CD4-positive, CD25-positive, alpha-beta regulatory T cell (primary cell): ENCODE measurements around the gene SPPL3. TPM values are rescaled to one million over a fixed set of nuclear protein-coding genes. Genes with fewer than 3 reads are reported as not detected.
"Not testable (repeated sequence)": the region's sequence is repeated elsewhere in the genome, so short reads cannot be mapped to it uniquely, and the experiment has no call there.

ENCODE experiments used
- ATAC-seq, 2 donors: fragments of 150-1000 bp; cut with Tn5 transposase; one replicate each; pipeline ENCODE4 v1.10.0; 2021; ENCODE audit warnings: low read depth in 2 of 2, moderate number of reproducible peaks in 2 of 2, moderate library complexity in 1 of 2
- DNase-seq, 3 donors: peaks; one replicate each; pipeline versions ENCODE4 v3.0.0 to v3.0.0-alpha.2; 2012 to 2022; ENCODE audit warnings: mixed read lengths in 1 of 3
- H3K27ac ChIP-seq: one replicate; pipeline ENCODE4 v1.7.0; 2013; ENCODE audit warnings: mild to moderate bottlenecking, low read length; ENCODE audit not compliant: insufficient read depth, poor library complexity, severe bottlenecking
- H3K27me3 ChIP-seq: one replicate; pipeline ENCODE4 v1.7.0; 2013; ENCODE audit warnings: low read length; ENCODE audit not compliant: control insufficient read depth, insufficient read depth
- H3K36me3 ChIP-seq: one replicate; pipeline ENCODE4 v1.7.0; 2013; ENCODE audit warnings: mild to moderate bottlenecking, low read length, moderate library complexity; ENCODE audit not compliant: control insufficient read depth, insufficient read depth
- H3K4me1 ChIP-seq: 2 replicates; pipeline ENCODE4 v1.7.0; 2013; ENCODE audit warnings: mild to moderate bottlenecking, low read length; ENCODE audit not compliant: insufficient read depth, control insufficient read depth, poor library complexity, severe bottlenecking
- H3K4me3 ChIP-seq: one replicate; pipeline ENCODE4 v1.7.0; 2013; ENCODE audit warnings: low read depth, mild to moderate bottlenecking, low read length, moderate library complexity
- H3K9me3 ChIP-seq, 2 experiments: 1 replicate in 1 of 2; 2 replicates in 1 of 2; pipeline ENCODE4 v1.7.0; 2013; ENCODE audit warnings: low read length in 2 of 2, mild to moderate bottlenecking in 1 of 2, moderate library complexity in 1 of 2; ENCODE audit not compliant: control insufficient read depth in 2 of 2
- H3K27ac Mint-ChIP-seq, 3 donors: one replicate each; pipeline ENCODE4 v1.8.0; 2020 to 2022; ENCODE audit warnings: mild to moderate bottlenecking in 3 of 3, mixed read lengths in 3 of 3, moderate library complexity in 2 of 3
- H3K27me3 Mint-ChIP-seq: one replicate; pipeline ENCODE4 v1.8.0; 2022; ENCODE audit warnings: mild to moderate bottlenecking, mixed read lengths
- H3K36me3 Mint-ChIP-seq: one replicate; pipeline ENCODE4 v1.8.0; 2020; ENCODE audit warnings: mixed read lengths
- H3K4me1 Mint-ChIP-seq, 4 donors: one replicate each; pipeline ENCODE4 v1.8.0; 2020 to 2022; ENCODE audit warnings: mixed read lengths in 4 of 4, mild to moderate bottlenecking in 1 of 4
- H3K4me3 Mint-ChIP-seq, 4 donors: one replicate each; pipeline ENCODE4 v1.8.0; 2020 to 2022; ENCODE audit warnings: mild to moderate bottlenecking in 4 of 4, mixed read lengths in 4 of 4, moderate library complexity in 3 of 4
- H3K9me3 Mint-ChIP-seq, 7 donors: one replicate each; pipeline ENCODE4 v1.8.0; 2020 to 2022; ENCODE audit warnings: mixed read lengths in 7 of 7, mild to moderate bottlenecking in 3 of 7, moderate library complexity in 2 of 7
- polyA plus RNA-seq, 4 donors: library from polyadenylated mRNA; unstranded; fragments of 300-500 nt; fragmentation: Illumina TruSeq; gene quantifications; one replicate each; pipeline ENCODE4 v1.2.3, GENCODE V29; 2021
- total RNA-seq: library from RNA; stranded (reverse); gene quantifications from one replicate; pipeline ENCODE4 v1.2.3, GENCODE V29; 2022

Gene SPPL3
- total and polyA plus RNA-seq, 5 donors from 2014 or later, result 15.5 to 46.7 (median 24.0) TPM

DNA sequence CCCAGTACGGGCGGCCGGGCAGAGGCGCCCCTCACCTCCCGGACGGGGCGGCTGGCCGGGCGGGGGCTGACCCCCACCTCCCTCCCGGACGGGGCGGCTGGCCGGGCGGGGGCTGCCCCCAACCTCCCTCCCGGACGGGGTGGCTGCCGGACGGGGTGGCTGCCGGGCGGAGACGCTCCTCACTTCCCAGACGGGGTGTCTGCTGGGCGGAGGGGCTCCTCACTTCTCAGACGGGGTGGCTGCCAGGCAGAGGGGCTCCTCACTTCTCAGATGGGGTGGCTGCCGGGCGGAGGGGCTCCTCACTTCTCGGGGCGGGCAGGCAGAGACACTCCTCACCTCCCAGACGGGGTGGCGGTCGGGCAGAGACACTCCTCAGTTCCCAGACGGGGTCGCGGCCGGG is 172.0 kb downstream of the SPPL3 start:
- not testable (repeated sequence) for H3K4me1 ChIP-seq, H3K9me3 ChIP-seq, H3K27me3 ChIP-seq, H3K4me3 Mint-ChIP-seq, H3K9me3 Mint-ChIP-seq, H3K27me3 Mint-ChIP-seq, DNase-seq, ATAC-seq, H3K27ac ChIP-seq, H3K4me1 Mint-ChIP-seq, H3K4me3 ChIP-seq, H3K27ac Mint-ChIP-seq
- H3K36me3 Mint-ChIP-seq, result peaks cover 31% of the 10 kb centered on the region
- peaks cover 11% of the 10 kb centered on the region for H3K36me3 ChIP-seq

DNA sequence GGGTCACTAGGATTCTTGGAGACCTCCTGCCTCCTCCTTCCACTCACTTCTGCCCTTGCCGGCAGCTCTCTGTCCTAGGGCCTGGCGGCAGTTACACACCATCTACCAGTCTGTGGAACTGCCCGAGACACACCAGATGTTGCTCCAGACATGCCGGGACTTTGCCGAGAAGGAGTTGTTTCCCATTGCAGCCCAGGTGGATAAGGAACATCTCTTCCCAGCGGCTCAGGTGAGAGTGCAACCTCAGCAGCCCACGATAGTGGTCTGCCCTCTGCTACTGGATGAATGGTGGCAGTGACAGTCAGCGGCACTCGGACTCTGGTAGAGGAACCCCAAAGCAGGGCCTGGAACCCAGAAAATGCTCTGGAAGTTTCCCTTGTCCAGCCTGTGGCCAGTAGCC is 177.2 kb downstream of the SPPL3 start:
- Histone ChIP-seq H3K4me1 (peaks cover 13% of the 10 kb centered on the region), H3K9me3 (no peaks in the 10 kb centered on the region), H3K4me3 (no peak overlapping the region), H3K27me3 (no peaks in the 10 kb centered on the region), H3K27ac (no peak overlapping the region), H3K36me3 (peaks cover 16% of the 10 kb centered on the region)
- ATAC-seq (no peak), DNase-seq (no peak)
- Mint-ChIP-seq H3K27me3 (no peaks in the 10 kb centered on the region), H3K4me3 (peak overlapping the region in 3 of 4 donors; percentile 86 to 95 (median 93)), H3K36me3 (peaks cover 26% of the 10 kb centered on the region), H3K9me3 (peaks cover 0 to 5% (median 0%) of the 10 kb centered on the region in 7 donors), H3K4me1 (peaks cover 0 to 28% (median 19%) of the 10 kb centered on the region in 4 donors), H3K27ac (peak overlapping the region in 1 of 3 donors; percentile 42)

DNA sequence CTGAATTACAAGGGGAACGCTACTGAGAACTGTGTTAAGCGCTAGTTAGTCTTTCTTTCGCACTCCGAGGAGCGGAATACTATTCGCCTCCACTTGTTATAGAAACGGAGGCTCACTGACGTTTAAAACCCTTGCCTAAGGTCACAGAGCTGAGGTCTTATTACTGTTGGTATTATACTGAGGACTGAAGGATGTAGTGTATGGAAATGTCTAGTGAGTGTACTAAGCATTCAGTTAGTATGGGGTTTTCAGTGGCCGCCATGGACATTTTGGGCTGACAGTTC is 177.7 kb downstream of the SPPL3 start:
- Histone ChIP-seq H3K4me3 (peak overlapping the region; percentile 51), H3K4me1 (peaks cover 13% of the 10 kb centered on the region), H3K27ac (no peak overlapping the region), H3K27me3 (no peaks in the 10 kb centered on the region), H3K36me3 (peaks cover 20% of the 10 kb centered on the region), H3K9me3 (no peaks in the 10 kb centered on the region)
- ATAC-seq, result no peak
- peaks cover 0 to 5% (median 0%) of the 10 kb centered on the region in 7 donors for H3K9me3 Mint-ChIP-seq
- no peaks in the 10 kb centered on the region for H3K27me3 Mint-ChIP-seq
- peaks cover 0 to 28% (median 19%) of the 10 kb centered on the region in 4 donors for H3K4me1 Mint-ChIP-seq
- H3K4me3 Mint-ChIP-seq, result peak overlapping the region; percentile 86 to 95 (median 94)
- H3K36me3 Mint-ChIP-seq, result peaks cover 26% of the 10 kb centered on the region
- peak overlapping the region in 2 of 3 donors; percentile 90 to 96 for H3K27ac Mint-ChIP-seq
- no peak for DNase-seq

DNA sequence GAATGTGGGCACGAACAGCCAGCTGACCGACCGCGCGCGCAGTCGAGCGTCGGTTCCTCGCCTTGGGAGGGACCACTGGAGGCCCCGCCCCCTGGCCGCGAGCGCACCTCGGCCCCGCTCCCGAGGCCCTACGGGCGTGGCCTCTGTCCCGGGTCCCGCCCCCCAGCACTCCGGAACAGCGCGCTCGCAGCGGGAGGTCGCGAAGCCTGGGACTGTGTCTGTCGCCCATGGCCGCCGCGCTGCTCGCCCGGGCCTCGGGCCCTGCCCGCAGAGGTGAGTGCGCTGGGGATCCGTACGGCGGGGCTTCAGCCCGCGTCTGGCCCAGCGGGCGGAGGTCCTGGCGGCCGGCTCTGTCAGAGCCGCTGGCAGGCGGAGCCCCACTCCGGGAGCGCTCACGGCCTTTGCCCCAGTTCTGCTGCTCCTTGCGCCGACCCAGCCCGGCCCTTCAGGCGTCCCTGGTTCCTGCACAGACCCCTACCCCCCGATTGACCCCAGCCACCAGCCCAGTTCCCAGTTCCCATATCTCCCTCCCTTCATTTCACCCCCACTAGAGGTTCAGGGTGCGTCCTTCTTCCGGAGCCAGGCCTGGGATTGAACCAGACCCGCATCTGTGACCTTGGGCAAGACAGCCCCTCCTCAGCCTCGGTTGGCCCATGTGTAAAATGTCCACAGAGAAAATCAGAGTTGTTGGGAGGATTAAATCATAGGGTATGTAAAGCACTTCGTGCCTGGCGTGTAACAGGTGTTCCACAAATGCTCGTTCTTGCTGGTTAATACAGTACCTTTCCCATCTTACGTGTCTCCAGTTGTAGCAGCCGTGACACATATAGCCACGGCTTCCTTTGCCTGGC is 178.3 kb downstream of the SPPL3 start, which contains the start of gene ACADS:
ACADS (plus strand) TSS at position 168 of the 851 bp plus-strand sequence; CDS start at position 228, 60 bp downstream.
- Mint-ChIP-seq H3K9me3 (peaks cover 0 to 5% (median 0%) of the 10 kb centered on the region in 7 donors), H3K27me3 (no peaks in the 10 kb centered on the region), H3K27ac (peak within 1 kb of the TSS in 2 of 3 donors; percentile 90 to 96), H3K4me1 (peaks cover 0 to 28% (median 19%) of the 10 kb centered on the region in 4 donors), H3K36me3 (peaks cover 26% of the 10 kb centered on the region), H3K4me3 (peak within 1 kb of the TSS; percentile 86 to 95 (median 94))
- H3K27ac ChIP-seq, result peak within 1 kb of the TSS; percentile 31
- no peaks in the 10 kb centered on the region for H3K27me3 ChIP-seq
- H3K9me3 ChIP-seq, result no peaks in the 10 kb centered on the region
- H3K36me3 ChIP-seq, result peaks cover 26% of the 10 kb centered on the region
- H3K4me1 ChIP-seq, result peaks cover 13% of the 10 kb centered on the region
- peak within 1 kb of the TSS; percentile 68 for H3K4me3 ChIP-seq
- peak; percentile 85 to 89 (median 86) for DNase-seq
- peak; percentile 100 for ATAC-seq

DNA sequence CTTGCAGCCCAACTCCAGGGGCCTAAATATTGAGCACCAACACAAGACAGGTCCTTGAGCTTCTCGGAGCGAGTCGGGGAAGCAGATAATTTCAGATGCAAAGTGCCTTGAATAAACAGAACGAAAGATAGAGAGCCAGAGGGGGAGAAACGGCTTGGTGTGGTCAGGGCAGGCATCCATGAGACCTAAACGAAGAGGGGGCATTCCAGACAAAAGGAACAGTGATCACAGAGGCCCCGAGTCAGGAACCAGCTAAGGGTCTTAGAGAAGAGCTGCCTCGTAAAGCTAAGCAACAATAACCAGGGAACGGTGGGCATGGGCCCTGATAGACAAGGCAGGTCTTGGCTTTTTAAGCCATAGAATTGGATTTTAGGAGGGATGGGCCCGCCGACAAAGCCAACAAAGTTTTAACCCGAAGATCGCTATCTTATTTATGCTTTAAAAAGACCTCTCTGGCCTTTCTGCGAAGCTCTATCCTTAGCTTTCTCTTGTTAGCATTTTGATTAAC is 179.0 kb downstream of the SPPL3 start:
- H3K27ac ChIP-seq, result no peak overlapping the region
- peaks cover 13% of the 10 kb centered on the region for H3K4me1 ChIP-seq
- Mint-ChIP-seq H3K36me3 (peaks cover 25% of the 10 kb centered on the region), H3K9me3 (peaks cover 0 to 5% (median 0%) of the 10 kb centered on the region in 7 donors), H3K27ac (peak overlapping the region in 2 of 3 donors; percentile 70 to 71), H3K27me3 (no peaks in the 10 kb centered on the region), H3K4me1 (peaks cover 0 to 28% (median 19%) of the 10 kb centered on the region in 4 donors), H3K4me3 (peak overlapping the region; percentile 86 to 95 (median 94))
- ATAC-seq, result no peak
- no peaks in the 10 kb centered on the region for H3K9me3 ChIP-seq
- H3K36me3 ChIP-seq, result peaks cover 27% of the 10 kb centered on the region
- H3K27me3 ChIP-seq, result no peaks in the 10 kb centered on the region
- no peak for DNase-seq
- H3K4me3 ChIP-seq, result peak overlapping the region; percentile 68

DNA sequence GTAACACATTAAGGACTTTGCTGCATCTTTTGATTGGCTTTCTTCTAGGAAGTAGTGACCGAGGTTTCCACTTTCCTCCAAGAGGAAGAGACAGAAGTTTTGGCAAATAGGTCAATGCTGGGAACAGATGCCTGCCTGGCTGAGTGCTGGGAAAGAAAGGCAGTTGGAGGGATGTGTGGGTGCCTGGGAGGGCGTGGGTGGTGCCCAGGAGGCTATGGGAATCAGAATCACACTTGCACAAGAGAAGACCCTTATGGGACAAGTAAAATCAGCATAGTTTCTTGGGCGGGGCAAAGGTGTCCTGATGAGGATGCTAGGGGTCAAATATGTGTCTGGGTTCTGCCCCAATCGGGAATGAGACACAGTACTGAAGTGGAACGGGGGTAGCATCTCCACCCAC is 179.4 kb downstream of the SPPL3 start:
- no peak overlapping the region for H3K27ac ChIP-seq
- no peak for DNase-seq
- H3K27ac Mint-ChIP-seq, result peak overlapping the region in 2 of 3 donors; percentile 70 to 71
- H3K4me3 ChIP-seq, result no peak overlapping the region
- peaks cover 0 to 28% (median 18%) of the 10 kb centered on the region in 4 donors for H3K4me1 Mint-ChIP-seq
- peak overlapping the region; percentile 86 to 95 (median 94) for H3K4me3 Mint-ChIP-seq
- peaks cover 13% of the 10 kb centered on the region for H3K4me1 ChIP-seq
- H3K9me3 Mint-ChIP-seq, result peaks cover 0 to 5% (median 0%) of the 10 kb centered on the region in 7 donors
- no peaks in the 10 kb centered on the region for H3K27me3 ChIP-seq
- H3K27me3 Mint-ChIP-seq, result no peaks in the 10 kb centered on the region
- no peak for ATAC-seq
- H3K9me3 ChIP-seq, result no peaks in the 10 kb centered on the region
- peaks cover 30% of the 10 kb centered on the region for H3K36me3 ChIP-seq
- H3K36me3 Mint-ChIP-seq, result peaks cover 27% of the 10 kb centered on the region

DNA sequence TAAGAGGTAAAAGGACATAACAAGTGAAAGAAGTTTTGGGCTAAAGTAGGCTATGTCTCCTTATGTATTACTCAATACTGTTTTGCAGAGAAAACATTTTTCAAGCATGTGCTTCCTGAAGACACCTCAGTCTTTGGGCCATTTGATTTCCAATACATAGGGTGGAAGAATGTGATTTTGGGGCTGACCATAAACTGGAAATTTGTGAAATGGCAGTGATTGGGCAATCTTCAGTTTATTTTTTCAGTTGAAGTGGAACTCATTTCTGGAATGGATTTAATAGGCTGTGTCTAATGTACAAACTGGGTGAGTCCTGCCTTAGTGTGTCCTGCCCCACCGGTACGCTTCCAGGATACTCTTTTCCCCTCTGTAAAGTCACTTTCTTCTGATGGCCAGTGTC is 181.4 kb downstream of the SPPL3 start:
- DNase-seq, result no peak
- no peak for ATAC-seq
- Mint-ChIP-seq H3K36me3 (peaks cover 33% of the 10 kb centered on the region), H3K27ac (peak overlapping the region in 1 of 3 donors; percentile 34), H3K4me3 (no peak overlapping the region), H3K9me3 (peaks cover 0 to 5% (median 0%) of the 10 kb centered on the region in 7 donors), H3K4me1 (peaks cover 0 to 34% (median 28%) of the 10 kb centered on the region in 4 donors), H3K27me3 (no peaks in the 10 kb centered on the region)
- Histone ChIP-seq H3K4me1 (peaks cover 13% of the 10 kb centered on the region), H3K4me3 (no peak overlapping the region), H3K9me3 (no peaks in the 10 kb centered on the region), H3K36me3 (peaks cover 43% of the 10 kb centered on the region), H3K27me3 (no peaks in the 10 kb centered on the region), H3K27ac (no peak overlapping the region)
